Activated naive CD8-positive, alpha-beta T cell treated with anti-CD3 and anti-CD28 coated beads, Interleukin-2, amount 10 ng/mL, durations not matched to agents 7 days and 5 days (primary cell): ENCODE data around the gene STK36. TPM values are rescaled to one million over a fixed set of nuclear protein-coding genes. Genes with fewer than 3 reads are reported as not detected.

Experiments used
- ATAC-seq: fragments of 150-1000 bp; cut with Tn5 transposase; one replicate; pipeline ENCODE4 v1.10.0; 2021; ENCODE audit warnings: low read depth, moderate library complexity
- POLR2A ChIA-PET: fragments of 350-600 bp; sonication (Branson Sonifier 250); formaldehyde crosslinking; loops from one replicate; lab custom pipeline; 2021; ENCODE audit warnings: antibody characterized with exemption; lab: Charles Lee
- DNase-seq: peaks from one replicate; pipeline ENCODE4 v3.0.0; 2021
- H3K27ac Mint-ChIP-seq: one replicate; pipeline ENCODE4 v1.8.0; 2022; ENCODE audit warnings: mild to moderate bottlenecking, mixed read lengths
- H3K27me3 Mint-ChIP-seq: one replicate; pipeline ENCODE4 v1.8.0; 2022; ENCODE audit warnings: mild to moderate bottlenecking, moderate library complexity, mixed read lengths
- H3K36me3 Mint-ChIP-seq: one replicate; pipeline ENCODE4 v1.8.0; 2021; ENCODE audit warnings: mild to moderate bottlenecking, mixed read lengths
- H3K4me1 Mint-ChIP-seq: one replicate; pipeline ENCODE4 v1.8.0; 2021; ENCODE audit warnings: mixed read lengths
- H3K4me3 Mint-ChIP-seq: one replicate; pipeline ENCODE4 v1.8.0; 2022; ENCODE audit warnings: mild to moderate bottlenecking, moderate library complexity, mixed read lengths
- H3K9me3 Mint-ChIP-seq: one replicate; pipeline ENCODE4 v1.8.0; 2021; ENCODE audit warnings: mixed read lengths
- total RNA-seq, 2 experiments: library from RNA; stranded (reverse); gene quantifications; one replicate each; pipeline ENCODE4 v1.2.3, GENCODE V29; 2021

Gene STK36
- total RNA-seq, 2 experiments from 2014 or later = 19.9 to 20.1 TPM

DNA sequence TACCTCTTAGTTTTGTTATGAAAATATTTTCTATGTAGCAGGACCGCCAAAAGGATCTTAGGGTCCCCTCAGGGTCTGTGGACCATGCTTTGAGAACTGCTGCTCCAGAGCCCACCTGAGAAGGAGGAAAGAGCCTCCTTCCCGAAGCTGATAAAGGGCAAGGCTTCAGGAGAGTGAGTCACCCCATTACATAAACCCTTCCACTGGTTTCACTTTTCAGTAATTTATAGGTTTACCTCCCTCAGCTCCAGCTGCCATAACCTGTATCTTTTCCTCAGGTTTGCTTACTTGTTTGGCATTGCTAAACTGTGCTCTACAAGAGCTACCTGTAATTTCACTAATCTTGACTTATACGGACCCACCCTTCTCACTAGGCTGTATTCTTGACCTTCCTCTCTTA is 45.4 kb downstream of the STK36 start:
- Mint-ChIP-seq H3K9me3 (no peaks in the 10 kb centered on the region), H3K4me1 (peaks cover 17% of the 10 kb centered on the region), H3K36me3 (peaks cover 17% of the 10 kb centered on the region), H3K4me3 (no peak overlapping the region), H3K27me3 (no peaks in the 10 kb centered on the region), H3K27ac (no peak overlapping the region)
- no peak for ATAC-seq
- DNase-seq = no peak
- POLR2A ChIA-PET = no interaction called here

DNA sequence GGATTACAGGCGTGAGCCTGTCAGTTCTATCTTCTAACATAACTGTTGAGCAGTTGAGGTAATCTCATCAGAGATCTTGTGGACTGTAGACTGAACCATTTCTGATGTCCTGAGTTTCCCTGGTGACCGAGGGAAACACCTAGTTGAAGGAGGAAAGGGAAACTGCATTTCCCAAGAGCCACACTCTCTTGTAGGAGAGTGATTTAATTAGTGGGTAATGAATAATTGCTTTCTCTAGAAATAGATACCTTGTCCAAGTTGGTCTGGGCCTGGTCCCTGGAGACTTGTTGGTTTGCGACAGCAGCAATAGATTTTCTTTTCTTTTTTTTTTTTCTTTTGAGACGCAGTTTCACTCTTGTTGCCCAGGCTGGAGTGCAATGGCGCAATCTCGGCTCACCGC is 46.2 kb downstream of the STK36 start:
- H3K4me1 Mint-ChIP-seq = peaks cover 18% of the 10 kb centered on the region
- no peaks in the 10 kb centered on the region for H3K9me3 Mint-ChIP-seq
- H3K27ac Mint-ChIP-seq = no peak overlapping the region
- POLR2A ChIA-PET = no interaction called here
- no peak overlapping the region for H3K4me3 Mint-ChIP-seq
- ATAC-seq (no peak), DNase-seq (no peak)
- H3K27me3 Mint-ChIP-seq = no peaks in the 10 kb centered on the region
- peaks cover 17% of the 10 kb centered on the region for H3K36me3 Mint-ChIP-seq

DNA sequence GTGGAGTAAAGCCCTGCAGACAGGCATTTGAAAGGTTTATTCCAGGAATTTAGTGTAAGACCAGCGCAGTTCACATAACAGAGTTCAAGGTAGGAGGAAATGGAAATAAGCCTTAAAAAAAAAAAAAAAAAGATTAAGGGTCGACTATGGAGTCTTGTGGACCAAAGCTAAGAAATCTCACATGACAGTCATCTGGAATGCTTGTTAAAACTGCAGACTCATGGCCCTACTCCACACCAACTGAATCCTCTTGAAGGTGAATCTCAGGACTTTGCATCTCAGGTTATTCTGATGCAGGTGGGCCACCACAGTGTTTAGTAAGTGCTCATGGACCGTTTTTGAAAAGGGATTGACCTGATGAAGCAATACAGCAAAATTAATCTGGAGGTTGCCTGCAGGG is 47.6 kb downstream of the STK36 start:
- POLR2A ChIA-PET = interaction anchor here (0.7 kb wide), 1 partner anchor 444 kb away, joined by 4 read pairs; no protein-coding TSS in a partner anchor
- Mint-ChIP-seq H3K36me3 (peaks cover 18% of the 10 kb centered on the region), H3K9me3 (no peaks in the 10 kb centered on the region), H3K4me1 (peaks cover 13% of the 10 kb centered on the region), H3K27me3 (no peaks in the 10 kb centered on the region), H3K27ac (no peak overlapping the region), H3K4me3 (no peak overlapping the region)
- no peak for DNase-seq
- ATAC-seq = no peak

DNA sequence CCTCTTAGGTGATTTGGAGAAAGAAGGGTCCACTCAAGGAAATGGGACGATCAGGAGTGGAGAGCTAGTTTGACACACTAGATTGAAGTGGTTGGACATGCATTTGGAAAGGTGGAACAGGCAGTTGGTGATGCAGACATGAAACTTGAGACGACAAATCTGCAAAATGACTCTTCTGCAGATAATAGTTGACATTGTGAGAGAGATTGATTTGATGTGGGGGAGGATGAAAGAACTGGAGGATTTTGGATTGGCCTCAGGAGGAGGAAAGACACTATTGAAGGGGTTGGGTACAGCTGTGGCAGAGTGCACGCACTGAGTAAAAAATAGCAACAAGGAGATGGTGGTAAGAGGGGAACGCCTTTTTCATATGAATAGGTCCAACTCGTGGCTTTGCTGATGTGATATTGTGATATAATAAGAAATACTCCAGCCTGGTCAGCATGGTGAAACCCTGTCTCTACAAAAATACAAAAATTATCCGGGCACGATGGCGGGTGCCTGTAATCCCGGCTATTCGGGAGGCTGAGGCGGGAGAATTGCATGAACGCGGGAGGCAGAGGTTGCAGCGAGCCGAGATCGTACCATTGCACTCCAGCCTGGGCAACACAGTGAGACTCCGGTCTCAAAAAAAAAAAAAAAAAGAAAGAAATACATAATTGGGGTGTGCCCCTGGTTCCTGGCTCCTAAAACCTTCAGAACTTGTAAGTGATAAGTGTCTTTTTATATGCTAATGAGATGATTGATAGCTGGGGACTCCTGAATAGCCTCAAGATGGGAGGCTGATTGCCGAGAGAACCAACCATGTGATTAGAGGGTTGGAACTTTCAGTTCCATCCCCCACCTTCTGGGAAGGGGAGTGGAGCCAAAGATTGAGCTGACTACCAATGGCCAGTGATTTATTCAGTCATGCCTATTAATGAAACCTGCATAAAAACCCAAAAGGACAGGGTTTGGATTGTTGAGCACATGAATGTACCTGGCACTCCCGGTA is 48.5 kb downstream of the STK36 start:
- Mint-ChIP-seq H3K36me3 (peaks cover 21% of the 10 kb centered on the region), H3K9me3 (no peaks in the 10 kb centered on the region), H3K27me3 (no peaks in the 10 kb centered on the region), H3K4me3 (no peak overlapping the region), H3K4me1 (peaks cover 13% of the 10 kb centered on the region), H3K27ac (no peak overlapping the region)
- no peak for DNase-seq
- POLR2A ChIA-PET = interaction anchor here (0.7 kb wide), 1 partner anchor 92 kb away, joined by 4 read pairs; no protein-coding TSS in a partner anchor
- no peak for ATAC-seq

DNA sequence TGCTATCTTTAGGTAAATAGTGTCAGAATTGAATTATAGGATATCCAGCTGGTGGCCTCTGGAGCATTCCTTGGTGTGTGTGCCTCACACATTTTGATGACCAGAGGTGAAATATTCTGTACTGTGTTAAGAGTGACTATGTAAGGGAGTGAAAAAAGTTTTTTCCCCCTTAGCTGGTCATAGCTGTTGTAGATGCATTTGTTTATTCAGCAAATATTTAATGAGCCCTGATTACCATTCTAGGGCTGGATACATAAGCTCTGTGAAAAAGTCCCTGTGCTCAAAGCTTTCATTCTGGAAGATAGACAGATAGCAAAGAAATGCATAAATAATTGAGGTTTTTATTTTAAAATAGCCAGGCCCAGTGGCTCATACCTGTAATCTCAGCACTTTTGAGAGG is 49.6 kb downstream of the STK36 start:
- peaks cover 26% of the 10 kb centered on the region for H3K36me3 Mint-ChIP-seq
- no peaks in the 10 kb centered on the region for H3K27me3 Mint-ChIP-seq
- H3K4me3 Mint-ChIP-seq = no peak overlapping the region
- peaks cover 2% of the 10 kb centered on the region for H3K9me3 Mint-ChIP-seq
- DNase-seq = no peak
- no peak for ATAC-seq
- no peak overlapping the region for H3K27ac Mint-ChIP-seq
- POLR2A ChIA-PET = no interaction called here
- H3K4me1 Mint-ChIP-seq = peaks cover 13% of the 10 kb centered on the region

DNA sequence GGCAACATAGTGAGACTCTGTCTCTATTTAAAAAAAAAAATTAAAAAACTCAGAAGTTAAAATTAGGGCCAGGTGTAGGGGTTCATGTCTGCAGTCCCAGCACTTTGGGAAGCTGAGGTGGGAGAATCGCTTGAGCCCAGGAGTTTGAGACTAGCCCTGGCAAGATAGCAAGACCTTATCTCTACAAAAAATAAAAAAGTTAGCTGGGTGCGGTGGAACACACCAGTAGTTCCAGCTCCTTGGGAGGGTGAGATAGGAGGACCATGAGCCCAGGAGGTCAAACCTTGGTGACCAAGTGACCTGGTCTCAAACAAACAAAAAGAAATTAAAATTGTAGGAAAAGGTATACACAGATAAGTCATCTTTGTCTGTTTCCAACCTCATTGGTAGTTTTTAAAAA is 50.0 kb downstream of the STK36 start:
- POLR2A ChIA-PET = no interaction called here
- DNase-seq (no peak), ATAC-seq (no peak)
- H3K4me1 Mint-ChIP-seq = peaks cover 12% of the 10 kb centered on the region
- peaks cover 2% of the 10 kb centered on the region for H3K9me3 Mint-ChIP-seq
- H3K36me3 Mint-ChIP-seq = peaks cover 26% of the 10 kb centered on the region
- H3K27me3 Mint-ChIP-seq = no peaks in the 10 kb centered on the region
- H3K4me3 Mint-ChIP-seq = no peak overlapping the region
- H3K27ac Mint-ChIP-seq = no peak overlapping the region

DNA sequence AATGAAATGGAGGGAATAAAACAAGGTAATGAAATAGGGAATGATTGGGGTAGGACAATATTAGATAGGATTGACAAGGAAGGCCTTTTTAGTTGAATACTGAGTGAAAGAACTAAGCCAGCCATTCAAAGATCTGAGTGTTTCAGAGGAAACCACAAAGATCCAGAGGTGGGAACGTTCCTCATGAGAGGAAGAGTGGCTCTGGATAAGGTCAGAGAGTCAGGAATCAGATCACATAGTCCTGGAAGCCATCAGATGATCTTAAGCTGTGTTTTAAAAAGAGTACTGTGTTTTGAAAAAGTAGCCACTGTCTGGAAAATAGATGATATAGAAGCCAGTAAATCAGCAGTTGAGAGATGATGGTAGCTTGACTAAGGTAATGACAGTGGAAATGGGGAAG is 50.5 kb downstream of the STK36 start:
- POLR2A ChIA-PET = no interaction called here
- H3K4me3 Mint-ChIP-seq = no peak overlapping the region
- H3K27me3 Mint-ChIP-seq = no peaks in the 10 kb centered on the region
- peaks cover 8% of the 10 kb centered on the region for H3K4me1 Mint-ChIP-seq
- DNase-seq (no peak), ATAC-seq (no peak)
- no peak overlapping the region for H3K27ac Mint-ChIP-seq
- peaks cover 27% of the 10 kb centered on the region for H3K36me3 Mint-ChIP-seq
- H3K9me3 Mint-ChIP-seq = peaks cover 2% of the 10 kb centered on the region

DNA sequence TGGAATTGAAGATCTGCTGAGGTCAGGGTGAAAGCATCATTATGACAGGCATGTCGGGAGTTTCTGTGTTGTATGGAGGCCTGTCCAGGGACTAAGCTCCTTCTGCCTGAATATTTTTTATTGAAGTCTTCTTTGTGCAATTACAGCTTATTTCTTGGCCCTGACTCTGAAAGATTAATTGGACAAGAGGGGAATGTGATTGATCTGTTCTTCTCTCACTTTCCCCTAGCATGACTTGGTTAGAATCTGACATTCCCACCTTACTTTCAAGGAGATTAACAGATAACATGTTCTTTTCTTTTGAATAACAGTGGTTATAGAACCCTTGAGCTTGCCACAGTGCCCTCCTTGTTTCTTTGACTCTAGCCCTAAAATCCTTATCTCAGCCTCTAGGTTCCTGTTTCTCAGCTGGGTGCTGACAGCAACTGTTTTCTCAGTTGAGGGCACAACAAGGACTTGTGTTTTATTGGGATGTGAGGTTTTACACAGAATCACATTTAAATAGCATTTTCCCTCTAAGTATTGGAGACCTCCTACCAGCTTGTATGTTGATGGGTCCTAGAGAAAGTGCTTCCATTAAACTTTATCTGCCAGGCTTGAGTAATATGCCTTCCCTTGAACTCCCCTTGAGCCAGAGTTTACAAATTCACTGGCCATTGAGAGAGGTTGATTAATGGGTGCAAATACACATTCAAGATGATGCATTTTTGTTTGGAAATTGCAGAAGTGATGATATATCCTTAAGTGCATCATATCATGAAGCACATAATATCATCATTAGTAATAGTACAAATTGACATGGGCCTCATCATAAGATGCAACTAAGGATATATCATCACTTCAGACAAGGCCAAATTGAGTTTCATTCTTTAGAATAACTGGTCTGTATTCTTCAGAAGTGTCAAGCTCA is 51.2 kb downstream of the STK36 start:
- Mint-ChIP-seq H3K36me3 (peaks cover 28% of the 10 kb centered on the region), H3K27ac (no peak overlapping the region), H3K9me3 (peaks cover 5% of the 10 kb centered on the region), H3K4me3 (no peak overlapping the region), H3K27me3 (no peaks in the 10 kb centered on the region), H3K4me1 (peaks cover 7% of the 10 kb centered on the region)
- DNase-seq = no peak
- ATAC-seq = no peak
- POLR2A ChIA-PET = no interaction called here

DNA sequence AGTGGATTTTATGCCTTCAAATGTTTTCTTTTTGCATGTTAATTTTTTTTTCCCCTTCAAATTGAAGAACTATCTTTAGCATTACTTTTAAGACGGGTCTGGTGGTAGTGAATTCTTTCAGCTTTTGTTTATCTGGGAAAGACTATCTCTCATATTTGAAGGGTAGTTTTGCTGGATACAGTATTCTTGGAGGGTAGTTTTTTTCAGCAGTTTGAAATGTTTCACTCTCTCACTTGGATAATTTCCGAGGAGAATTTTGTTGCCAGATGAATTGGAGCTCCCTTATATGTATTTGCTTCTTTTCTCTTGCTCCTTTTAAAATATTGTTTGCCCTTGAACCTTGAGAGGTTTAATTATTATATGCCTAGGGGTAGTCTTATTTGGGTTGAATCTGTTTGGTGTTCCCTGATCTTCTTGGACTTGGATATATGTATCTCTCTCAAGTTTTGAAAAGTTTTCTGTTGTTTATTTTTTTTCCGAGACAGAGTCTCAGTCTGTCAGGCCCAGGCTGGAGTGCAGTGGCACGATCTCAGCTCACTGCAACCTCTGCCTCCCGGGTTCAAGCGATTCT is 54.2 kb downstream of the STK36 start:
- no peak for ATAC-seq
- POLR2A ChIA-PET = no interaction called here
- no peak overlapping the region for H3K4me3 Mint-ChIP-seq
- H3K27me3 Mint-ChIP-seq = no peaks in the 10 kb centered on the region
- H3K36me3 Mint-ChIP-seq = peaks cover 20% of the 10 kb centered on the region
- H3K4me1 Mint-ChIP-seq = peaks cover 2% of the 10 kb centered on the region
- H3K27ac Mint-ChIP-seq = no peak overlapping the region
- DNase-seq = no peak
- peaks cover 5% of the 10 kb centered on the region for H3K9me3 Mint-ChIP-seq

DNA sequence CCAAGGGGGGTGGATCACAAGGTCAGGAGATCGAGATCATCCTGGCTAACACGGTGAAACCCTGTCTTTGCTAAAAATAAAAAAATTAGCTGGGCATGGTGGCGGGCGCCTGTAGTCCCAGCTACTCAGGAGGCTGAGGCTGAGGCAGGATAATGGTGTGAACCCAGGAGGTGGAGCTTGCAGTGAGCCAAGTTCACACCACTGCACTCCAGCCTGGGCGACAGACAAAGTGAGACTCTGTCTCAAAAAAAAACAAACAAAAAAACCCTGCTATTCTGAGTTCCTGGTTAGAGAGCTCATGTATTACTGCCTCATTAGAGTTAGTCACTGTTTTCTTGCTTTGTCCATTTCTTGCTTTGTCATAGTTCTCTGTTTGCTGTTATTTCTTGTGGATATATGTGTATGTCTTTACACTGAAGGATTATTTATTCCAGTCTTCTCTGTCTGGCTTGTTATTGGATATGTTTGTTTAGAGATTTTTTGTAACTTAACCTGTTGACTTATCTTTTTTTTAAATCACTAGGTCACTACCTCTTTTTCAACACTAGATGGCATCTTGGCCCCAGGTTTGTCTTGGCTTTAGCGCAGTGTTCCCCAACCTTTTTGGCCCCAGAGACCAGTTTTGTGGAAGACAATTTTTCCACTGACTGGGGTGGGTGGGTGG is 55.7 kb downstream of the STK36 start:
- Mint-ChIP-seq H3K36me3 (peaks cover 20% of the 10 kb centered on the region), H3K4me1 (peaks cover 3% of the 10 kb centered on the region), H3K9me3 (peaks cover 5% of the 10 kb centered on the region), H3K27me3 (no peaks in the 10 kb centered on the region), H3K4me3 (no peak overlapping the region), H3K27ac (no peak overlapping the region)
- no peak for ATAC-seq
- POLR2A ChIA-PET = no interaction called here
- no peak for DNase-seq

DNA sequence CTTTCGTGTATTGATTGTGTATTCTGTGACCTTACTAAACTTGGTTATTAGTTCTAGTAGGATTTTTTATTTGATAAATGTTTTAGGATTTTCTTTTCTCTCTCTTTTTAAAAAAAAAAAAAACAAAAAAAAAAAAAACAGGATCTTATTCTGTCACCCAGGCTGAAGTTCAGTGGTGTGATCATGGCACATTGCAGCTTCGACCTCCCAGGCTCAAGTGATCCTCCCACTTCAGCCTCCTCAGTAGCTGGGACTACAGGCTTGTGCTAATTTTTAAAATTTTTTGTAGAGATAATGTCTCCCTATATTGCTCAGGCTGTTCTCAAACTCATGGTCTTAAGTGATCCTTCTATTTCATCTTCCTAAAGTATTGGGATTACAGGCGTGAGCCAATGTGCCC is 57.8 kb downstream of the STK36 start:
- no peak for DNase-seq
- no peak overlapping the region for H3K4me3 Mint-ChIP-seq
- POLR2A ChIA-PET = no interaction called here
- peaks cover 5% of the 10 kb centered on the region for H3K9me3 Mint-ChIP-seq
- peaks cover 13% of the 10 kb centered on the region for H3K4me1 Mint-ChIP-seq
- H3K27me3 Mint-ChIP-seq = no peaks in the 10 kb centered on the region
- no peak overlapping the region for H3K27ac Mint-ChIP-seq
- ATAC-seq = no peak
- H3K36me3 Mint-ChIP-seq = peaks cover 19% of the 10 kb centered on the region

DNA sequence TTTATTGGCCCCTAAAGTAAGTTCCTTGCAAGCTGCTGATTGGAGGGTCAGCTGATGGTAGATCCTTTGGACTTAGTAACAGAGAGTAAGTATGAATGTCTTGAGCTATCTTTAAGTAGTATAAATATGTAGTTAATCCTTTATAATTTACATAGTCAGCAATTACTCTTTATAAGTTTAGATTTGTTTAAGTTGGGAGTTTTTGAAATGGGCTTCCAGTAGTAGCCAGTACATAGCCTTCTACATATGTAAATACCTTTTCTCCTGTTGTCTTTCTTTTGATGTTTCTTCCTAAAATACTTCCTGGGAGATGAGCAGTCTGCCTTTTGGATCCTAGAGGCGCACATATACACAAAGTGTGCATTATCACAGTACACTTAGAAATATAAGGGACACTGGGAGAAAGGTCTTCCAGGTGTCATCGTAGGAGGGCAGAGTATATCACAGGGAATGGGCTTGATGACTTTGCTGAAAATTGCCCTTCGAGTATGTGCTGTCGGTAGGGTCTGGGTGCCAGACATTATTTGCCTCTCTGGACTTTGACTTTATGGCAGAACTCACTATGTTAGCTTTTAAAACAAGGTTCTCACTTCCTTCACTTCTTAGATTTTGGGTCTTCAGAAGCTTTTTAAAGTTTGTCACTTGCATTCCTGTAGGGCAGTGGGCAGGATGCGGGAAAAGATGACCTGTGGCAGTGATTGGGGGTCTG is 60.3 kb downstream of the STK36 start:
- ATAC-seq (no peak), DNase-seq (no peak)
- peaks cover 5% of the 10 kb centered on the region for H3K36me3 Mint-ChIP-seq
- H3K27me3 Mint-ChIP-seq = no peaks in the 10 kb centered on the region
- H3K27ac Mint-ChIP-seq = no peak overlapping the region
- peaks cover 13% of the 10 kb centered on the region for H3K4me1 Mint-ChIP-seq
- peaks cover 2% of the 10 kb centered on the region for H3K9me3 Mint-ChIP-seq
- POLR2A ChIA-PET = no interaction called here
- H3K4me3 Mint-ChIP-seq = no peak overlapping the region
